ENCODE measurements around the gene NFAM1. TPM values are rescaled to one million over a fixed set of nuclear protein-coding genes. Genes with fewer than 3 reads are reported as not detected.

The NFAM1 gene
- total and polyA plus RNA-seq, 7 donors, result 0.08 to 1.1 (median 0.30) TPM

- no peak for ATAC-seq
- Histone ChIP-seq H3K27me3 (ENCODE audit: insufficient read depth in 3 of 3, low read length in 2 of 3) (peaks cover 0 to 17% (median 7%) of the 10 kb centered on the region in 3 donors), H3K36me3 (ENCODE audit: insufficient read depth in 1 of 2, low read depth in 1 of 2) (no peaks in the 10 kb centered on the region), H3K27ac (no peak overlapping the region), H3K4me3 (no peak overlapping the region), H3K9me3 (no peaks in the 10 kb centered on the region), H3K4me1 (no peaks in the 10 kb centered on the region)
- no peak for TF ChIP-seq CTCF (IDR thresholded peaks at IDR 0.05)
- 78 to 84% (median 81%) methylated on average over 4 of the region's 4 CpGs for WGBS, 3 donors
- intact Hi-C loops (cut with DNase I), result no loop called here
- DNase-seq, result no peak
Observed at GRCh38 chr22:42345458-42345857, 86.7 kb downstream of the NFAM1 start.

GRCh38 chr22:42344361-42344905 is 87.8 kb downstream of the NFAM1 start:
- Histone ChIP-seq H3K4me1 (no peaks in the 10 kb centered on the region), H3K9me3 (no peaks in the 10 kb centered on the region), H3K36me3 (ENCODE audit: insufficient read depth in 1 of 2, low read depth in 1 of 2) (no peaks in the 10 kb centered on the region), H3K4me3 (peak overlapping the region; percentile 51), H3K27me3 (ENCODE audit: insufficient read depth in 3 of 3, low read length in 2 of 3) (peaks cover 0 to 17% (median 16%) of the 10 kb centered on the region in 3 donors), H3K27ac (peak overlapping the region; percentile 46)
- WGBS, 3 donors, result 13 to 28% (median 17%) methylated on average over 28 to 31 of the region's 31 CpGs
- DNase-seq (peak; percentile 65 to 72), ATAC-seq (peak; percentile 68 to 87 (median 77))
- intact Hi-C loops (cut with DNase I), result no loop called here
- no peak for TF ChIP-seq CTCF (IDR thresholded peaks at IDR 0.05)

GRCh38 chr22:42343531-42344081 is 88.6 kb downstream of the NFAM1 start:
- H3K4me1 ChIP-seq, result no peaks in the 10 kb centered on the region
- peaks cover 0 to 24% (median 17%) of the 10 kb centered on the region in 3 donors for H3K27me3 ChIP-seq (ENCODE audit: insufficient read depth in 3 of 3, low read length in 2 of 3)
- H3K36me3 ChIP-seq (ENCODE audit: insufficient read depth in 1 of 2, low read depth in 1 of 2), result no peaks in the 10 kb centered on the region
- H3K27ac ChIP-seq, result no peak overlapping the region
- no peak for TF ChIP-seq CTCF (IDR thresholded peaks at IDR 0.05)
- no peaks in the 10 kb centered on the region for H3K9me3 ChIP-seq
- H3K4me3 ChIP-seq, result peak overlapping the region; percentile 59
- intact Hi-C loops (cut with DNase I), result no loop called here
- peak in 2 of 4 donors; percentile 32 to 46 for ATAC-seq
- 0 to 2% (median 0%) methylated on average over 8 to 83 of the region's 97 CpGs for WGBS, 3 donors
- DNase-seq, result no peak

- H3K4me3 ChIP-seq, result peak overlapping the region; percentile 59
- intact Hi-C loops (cut with DNase I), result no loop called here
- H3K9me3 ChIP-seq, result no peaks in the 10 kb centered on the region
- 12 to 16% (median 12%) methylated on average over 15 to 22 of the region's 22 CpGs for WGBS, 3 donors
- H3K4me1 ChIP-seq, result no peaks in the 10 kb centered on the region
- peaks cover 0 to 24% (median 17%) of the 10 kb centered on the region in 3 donors for H3K27me3 ChIP-seq (ENCODE audit: insufficient read depth in 3 of 3, low read length in 2 of 3)
- DNase-seq (no peak), ATAC-seq (peak in 2 of 4 donors; percentile 19 to 28)
- no peak for TF ChIP-seq CTCF (IDR thresholded peaks at IDR 0.05)
- H3K36me3 ChIP-seq (ENCODE audit: insufficient read depth in 1 of 2, low read depth in 1 of 2), result no peaks in the 10 kb centered on the region
- H3K27ac ChIP-seq, result no peak overlapping the region
Observed at GRCh38 chr22:42343121-42343454, 89.1 kb downstream of the NFAM1 start.
